HG02852 (cell line): ENCODE results near the gene GALK1.
A peak's percentile ranks its signal among the peaks of the same experiment; 100 is the strongest.
"Not testable (repeated sequence)": the region's sequence is repeated elsewhere in the genome, so short reads cannot be mapped to it uniquely, and the experiment has no call there.

Experiments
- ATAC-seq: cut with Tn5 transposase; IDR thresholded peaks from one replicate; pipeline ENCODE4 v1.9.1; 2021; ENCODE audit warnings: mild to moderate bottlenecking, moderate library complexity; ENCODE audit not compliant: unreplicated experiment

Gene GALK1

DNA sequence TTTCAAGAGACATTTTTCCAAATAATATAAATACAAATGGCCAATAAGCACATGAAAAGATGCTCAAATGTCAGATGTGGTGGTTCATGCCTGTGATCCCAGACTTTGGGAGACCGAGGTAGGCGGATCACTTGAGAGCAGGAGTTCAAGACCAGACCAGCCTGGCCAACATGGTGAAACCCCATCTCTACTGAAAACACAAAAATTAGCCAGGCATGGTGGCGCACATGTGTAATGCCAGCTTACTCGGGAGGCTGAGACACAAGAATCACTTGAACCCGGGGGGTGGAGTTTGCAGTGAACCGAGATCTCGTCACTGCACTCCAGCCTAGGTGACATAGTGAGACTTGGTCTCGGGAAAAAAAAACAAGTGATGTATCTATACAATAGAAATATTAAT is 2.9 kb upstream of the GALK1 start:
- ATAC-seq: no peak

- no peak for ATAC-seq
Observed at GRCh38 chr17:75765981-75766380, 989 bp upstream of the GALK1 start.

GRCh38 chr17:75764417-75764710 is 628 bp downstream of the GALK1 start:
- ATAC-seq: no peak

DNA sequence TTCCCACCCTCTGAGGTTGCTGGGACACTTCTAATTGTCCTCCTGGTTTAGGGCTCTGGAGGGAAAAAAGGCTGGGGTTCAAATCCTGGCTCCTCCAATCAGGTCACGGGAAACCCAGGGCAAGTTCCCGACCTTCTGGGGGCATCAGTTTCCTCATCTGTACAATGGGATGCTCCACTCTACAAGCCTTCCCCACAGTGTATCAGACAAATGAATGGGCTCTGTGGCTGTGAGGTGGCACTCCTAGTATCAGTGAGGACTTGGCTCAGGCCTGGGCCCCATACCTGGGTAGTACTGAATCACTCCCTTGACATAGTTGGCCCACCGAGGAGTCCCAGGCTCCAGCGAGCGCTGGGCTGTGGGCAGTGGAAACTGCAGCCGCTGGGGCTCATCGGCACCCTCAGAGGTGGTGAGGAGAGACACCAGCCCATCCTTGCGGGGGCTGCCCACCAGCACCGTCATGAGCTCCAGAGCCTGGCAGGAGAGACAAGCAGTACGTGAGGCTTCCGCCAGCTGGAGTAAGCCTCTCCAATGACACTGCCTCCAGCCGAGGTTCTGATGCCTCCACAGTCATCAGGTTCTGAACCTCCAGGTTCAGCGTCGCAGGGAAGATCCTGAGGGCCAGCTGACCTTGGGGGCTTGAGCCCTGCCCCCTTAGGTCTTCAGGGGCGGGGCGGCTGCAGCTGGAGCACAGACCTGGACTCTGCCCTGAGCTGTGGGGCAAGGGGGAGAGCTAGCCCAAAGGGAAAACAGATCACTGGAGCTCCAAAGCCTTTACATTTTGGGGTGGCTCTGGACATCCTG is 1.2 kb downstream of the GALK1 start:
- no peak for ATAC-seq

DNA sequence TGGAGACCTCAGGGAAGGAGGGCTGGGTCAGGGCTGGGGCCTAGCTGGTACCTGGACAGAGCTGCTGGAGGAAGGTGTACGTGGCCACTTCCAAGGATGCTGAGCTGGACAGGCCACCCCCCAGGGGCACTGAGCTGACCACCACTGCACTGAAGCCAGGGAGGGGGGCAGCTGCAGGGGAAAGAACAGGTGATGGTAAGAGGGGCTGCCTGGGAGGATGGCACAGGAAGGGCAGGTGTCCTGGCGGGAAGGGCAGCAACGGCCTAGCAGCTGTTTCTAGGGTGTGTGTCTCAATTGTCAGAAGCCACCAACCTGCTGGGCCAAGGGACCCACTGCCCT is 1.8 kb downstream of the GALK1 start:
- ATAC-seq: no peak

DNA sequence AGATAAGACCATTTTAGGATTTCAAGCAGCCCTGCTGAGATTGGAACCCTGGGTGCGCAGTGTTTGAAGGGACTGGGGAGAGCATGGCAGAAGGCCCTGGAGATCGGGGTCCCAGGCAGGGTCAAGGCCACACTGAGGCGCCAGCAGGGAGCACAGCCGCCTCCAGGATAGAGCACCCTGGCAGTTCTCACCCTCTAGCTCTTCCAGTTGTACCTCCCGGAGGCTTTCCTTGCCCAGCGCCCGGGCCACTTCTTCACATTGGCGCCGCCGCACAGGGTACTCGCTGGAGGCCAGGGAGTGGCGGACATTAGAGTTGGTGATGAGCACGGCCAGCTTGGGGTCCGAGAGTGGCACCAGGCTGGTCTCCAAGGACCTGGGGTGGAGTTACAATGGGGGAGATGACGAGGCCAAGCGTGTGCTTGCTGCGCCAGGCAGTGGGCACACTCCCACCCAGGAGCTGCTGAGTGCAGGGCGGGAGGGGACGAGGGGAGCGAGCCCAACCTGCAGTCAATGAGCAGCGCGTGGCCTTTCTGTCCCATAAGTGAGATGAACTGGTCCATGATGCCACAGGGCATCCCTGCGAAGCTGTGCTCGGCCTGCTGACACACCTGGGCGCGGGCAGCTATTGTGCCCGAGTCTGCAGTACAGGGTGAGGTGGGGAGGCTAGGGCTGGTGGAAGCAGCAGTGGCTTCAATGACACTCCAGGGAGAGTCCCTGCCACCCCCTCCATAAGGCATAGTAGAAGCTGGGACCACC is 2.3 kb downstream of the GALK1 start:
- no peak for ATAC-seq

DNA sequence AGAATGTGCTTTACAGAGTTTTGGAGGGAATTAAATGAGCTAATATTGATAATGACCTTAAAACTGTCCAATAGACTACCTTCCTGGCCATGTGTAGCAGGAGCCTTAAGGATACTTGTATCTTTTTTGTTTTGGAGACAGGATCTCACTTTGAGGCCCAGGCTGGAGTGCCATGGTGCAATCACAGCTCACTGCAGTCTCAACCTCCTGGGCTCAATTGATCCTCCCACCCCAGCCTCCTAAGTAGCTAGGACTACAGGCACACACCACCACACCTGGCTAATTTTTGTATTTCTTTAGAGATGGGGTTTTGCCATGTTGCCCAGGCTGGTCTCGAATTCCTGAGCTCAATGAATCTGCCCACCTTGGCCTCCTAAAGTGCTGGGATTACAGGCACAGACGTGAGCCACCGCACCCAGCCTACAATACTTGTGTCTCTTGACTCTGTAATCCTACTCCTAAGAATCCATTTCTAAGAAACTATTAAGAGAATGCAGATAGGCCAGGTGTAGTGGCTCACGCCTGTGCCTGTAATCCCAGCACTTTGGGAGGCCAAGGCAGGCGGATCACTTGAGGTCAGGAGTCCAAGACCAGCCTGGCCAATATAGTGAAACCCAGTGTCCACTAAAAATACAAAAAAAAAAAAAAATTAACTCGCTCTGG is 4.9 kb downstream of the GALK1 start:
- not testable (repeated sequence) for ATAC-seq

GRCh38 chr17:75759457-75759856 is 5.5 kb downstream of the GALK1 start:
- no peak for ATAC-seq

DNA sequence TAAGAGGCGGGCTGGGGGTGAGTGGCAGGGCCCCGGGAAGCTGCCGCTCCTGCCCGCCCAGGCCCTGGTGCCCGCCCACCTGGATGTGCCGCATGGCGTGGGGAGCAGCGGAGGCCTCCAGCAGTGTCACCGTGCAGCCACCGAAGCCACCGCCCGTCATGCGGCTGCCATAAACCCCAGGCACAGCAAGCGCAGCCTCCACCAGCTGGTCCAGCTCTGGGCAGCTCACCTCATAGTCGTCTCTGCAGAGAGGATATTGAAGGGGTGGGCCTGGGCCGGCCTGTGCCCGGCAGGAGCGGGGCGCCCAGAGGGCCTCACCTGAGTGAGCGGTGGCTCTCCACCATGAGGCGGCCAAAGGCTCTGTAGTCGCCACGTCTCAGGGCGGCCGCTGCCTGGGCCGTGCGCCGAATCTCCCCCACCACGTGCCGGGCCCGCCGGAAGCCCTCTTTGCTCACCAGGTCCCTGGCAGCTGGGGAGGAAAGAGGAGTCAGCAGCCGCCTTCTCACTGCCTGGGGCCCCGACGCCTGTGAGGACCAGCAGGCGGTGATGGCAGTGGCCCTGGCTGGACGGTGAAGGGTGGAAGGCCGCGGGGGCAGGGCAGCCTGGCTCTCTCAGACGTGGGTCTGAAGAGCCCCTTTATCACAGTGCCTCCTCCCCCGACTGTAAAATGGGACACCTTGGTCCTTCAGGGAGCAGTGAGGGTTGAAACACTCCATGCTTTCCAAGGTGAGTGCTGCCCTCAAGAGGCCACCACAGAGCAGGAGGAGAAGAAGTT is 6.7 kb downstream of the GALK1 start:
- no peak for ATAC-seq

DNA sequence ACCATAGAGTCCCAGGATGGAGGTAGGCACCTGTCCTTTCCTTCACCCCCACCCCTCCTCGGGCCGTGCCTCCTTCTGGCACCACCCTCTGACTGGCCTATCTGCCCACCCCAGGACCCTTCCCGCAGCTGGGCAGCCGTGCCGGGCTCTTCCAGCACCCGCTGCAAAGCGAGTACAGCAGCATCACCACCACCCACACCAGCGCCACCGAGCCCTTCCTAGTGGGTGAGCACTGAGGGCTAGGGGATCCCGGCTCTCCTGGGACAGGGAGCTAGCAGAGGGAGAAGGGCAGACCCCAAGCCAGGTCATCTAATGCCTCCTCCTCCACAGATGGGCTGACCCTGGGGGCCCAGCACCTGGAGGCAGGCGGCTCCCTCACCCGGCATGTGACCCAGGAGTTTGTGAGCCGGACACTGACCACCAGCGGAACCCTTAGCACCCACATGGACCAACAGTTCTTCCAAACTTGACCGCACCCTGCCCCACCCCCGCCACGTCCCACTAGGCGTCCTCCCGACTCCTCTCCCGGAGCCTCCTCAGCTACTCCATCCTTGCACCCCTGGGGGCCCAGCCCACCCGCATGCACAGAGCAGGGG is 7.8 kb downstream of the GALK1 start:
- no peak for ATAC-seq

DNA sequence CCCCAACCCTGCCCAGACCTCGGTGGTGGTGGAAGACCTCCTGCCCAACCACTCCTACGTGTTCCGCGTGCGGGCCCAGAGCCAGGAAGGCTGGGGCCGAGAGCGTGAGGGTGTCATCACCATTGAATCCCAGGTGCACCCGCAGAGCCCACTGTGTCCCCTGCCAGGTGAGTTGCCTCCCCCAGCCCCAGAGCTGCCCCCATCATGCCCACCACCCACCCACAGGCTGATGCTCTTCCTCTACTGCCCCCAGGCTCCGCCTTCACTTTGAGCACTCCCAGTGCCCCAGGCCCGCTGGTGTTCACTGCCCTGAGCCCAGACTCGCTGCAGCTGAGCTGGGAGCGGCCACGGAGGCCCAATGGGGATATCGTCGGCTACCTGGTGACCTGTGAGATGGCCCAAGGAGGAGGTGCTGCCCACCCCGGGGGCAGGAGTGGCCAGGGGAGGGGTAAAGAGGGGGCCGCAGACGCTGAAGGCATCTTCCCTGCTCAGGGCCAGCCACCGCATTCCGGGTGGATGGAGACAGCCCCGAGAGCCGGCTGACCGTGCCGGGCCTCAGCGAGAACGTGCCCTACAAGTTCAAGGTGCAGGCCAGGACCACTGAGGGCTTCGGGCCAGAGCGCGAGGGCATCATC is 8.4 kb downstream of the GALK1 start:
- no peak for ATAC-seq

DNA sequence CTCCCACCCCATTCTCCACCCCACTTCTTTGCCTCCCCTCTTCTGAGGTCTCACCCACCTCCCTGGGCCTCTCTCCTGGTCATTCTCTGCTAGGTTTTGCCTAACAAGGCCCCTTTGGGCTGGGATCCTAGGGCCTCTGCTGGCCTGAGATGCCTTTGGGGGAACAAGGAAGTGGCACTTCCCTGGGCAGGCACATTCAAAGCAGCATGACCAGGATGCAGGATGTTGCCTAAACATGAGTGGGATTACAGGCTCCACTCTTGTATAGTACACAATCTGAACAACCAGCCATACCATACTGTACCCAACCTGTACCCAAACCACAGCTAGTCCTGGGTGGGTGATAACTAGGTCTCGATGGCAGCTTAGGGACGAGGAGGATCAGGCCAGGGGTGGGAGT is 9.0 kb downstream of the GALK1 start:
- no peak for ATAC-seq

GRCh38 chr17:75755205-75755901 is 9.6 kb downstream of the GALK1 start:
- no peak for ATAC-seq

DNA sequence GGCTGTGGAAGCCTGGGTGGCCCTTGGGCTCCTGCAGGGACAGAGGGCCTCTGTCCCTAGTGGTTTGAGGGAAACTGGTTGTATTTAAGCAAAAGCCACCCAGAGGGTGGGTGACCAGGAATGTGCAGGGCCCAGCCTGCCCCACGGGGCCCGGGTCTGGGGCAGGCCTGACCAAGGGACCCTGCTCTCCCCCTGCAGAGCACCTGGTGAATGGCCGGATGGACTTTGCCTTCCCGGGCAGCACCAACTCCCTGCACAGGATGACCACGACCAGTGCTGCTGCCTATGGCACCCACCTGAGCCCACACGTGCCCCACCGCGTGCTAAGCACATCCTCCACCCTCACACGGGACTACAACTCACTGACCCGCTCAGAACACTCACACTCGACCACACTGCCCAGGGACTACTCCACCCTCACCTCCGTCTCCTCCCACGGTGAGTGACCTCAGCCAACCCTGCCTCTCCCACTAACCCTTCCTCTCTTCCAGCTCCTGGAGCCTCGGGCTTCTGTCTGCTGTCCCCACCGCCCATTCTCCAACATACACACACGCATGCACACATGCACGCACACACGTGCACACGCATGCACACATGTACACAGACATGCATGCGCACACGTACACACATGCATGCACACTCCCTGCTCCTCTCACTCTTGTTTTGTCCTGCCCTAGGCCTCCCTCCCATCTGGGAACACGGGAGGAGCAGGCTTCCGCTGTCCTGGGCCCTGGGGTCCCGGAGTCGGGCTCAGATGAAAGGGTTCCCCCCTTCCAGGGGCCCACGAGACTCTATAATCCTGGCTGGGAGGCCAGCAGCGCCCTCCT is 10.4 kb downstream of the GALK1 start:
- no peak for ATAC-seq

GRCh38 chr17:75753514-75754377 is 11.2 kb downstream of the GALK1 start:
- ATAC-seq: peak; percentile 60

DNA sequence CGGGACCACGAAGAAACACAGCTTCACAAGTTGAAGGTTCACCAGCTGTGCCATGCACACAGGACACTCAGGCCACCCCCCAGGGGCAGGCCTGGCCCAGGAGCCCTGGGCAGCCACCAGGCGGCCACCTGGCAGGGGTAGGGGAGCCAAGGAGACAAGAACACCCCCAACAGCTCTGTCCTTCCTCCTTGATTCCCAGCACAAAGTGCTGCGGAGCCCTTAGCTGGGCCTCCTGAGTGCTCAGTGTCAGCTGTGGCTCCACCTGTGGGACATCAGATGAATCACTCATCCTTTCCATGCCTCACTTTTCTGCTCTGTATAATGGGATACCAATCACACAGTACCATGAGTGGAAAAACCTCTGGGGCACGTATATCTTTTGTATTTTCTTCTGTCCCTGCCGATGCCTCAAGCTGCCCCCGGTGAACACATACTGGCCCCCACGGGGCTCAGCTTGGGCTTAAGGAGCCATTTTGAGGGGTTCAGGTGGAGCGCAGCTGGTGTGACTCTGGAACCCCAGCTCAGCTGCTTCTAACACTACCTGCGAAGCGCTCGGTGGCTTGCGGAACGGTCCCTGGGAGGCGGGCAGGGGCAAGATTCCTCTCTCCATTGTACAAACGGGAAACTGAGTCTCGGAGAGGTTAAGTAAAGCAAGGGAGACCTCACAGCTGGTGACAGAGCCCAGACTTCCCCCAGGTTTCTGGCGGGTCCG is 12.0 kb downstream of the GALK1 start:
- no peak for ATAC-seq

- ATAC-seq: no peak
Observed at GRCh38 chr17:75752405-75752709, 12.6 kb downstream of the GALK1 start.
